Measurements from ENCODE around the gene ACOXL. TPM values are rescaled to one million over a fixed set of nuclear protein-coding genes. Genes with fewer than 3 reads are reported as not detected.
A peak's percentile ranks its signal among the peaks of the same experiment; 100 is the strongest.

The ACOXL gene
- total RNA-seq, 2 donors from 2014 or later = 11.7 to 12.3 TPM

GRCh38 chr2:111099402-111099801 is 367.0 kb downstream of the ACOXL start:
- H3K9ac ChIP-seq (ENCODE audit: extremely low read depth, low read length, poor library complexity, severe bottlenecking) = no peak overlapping the region

GRCh38 chr2:111100087-111100764 is 367.9 kb downstream of the ACOXL start:
- no peak overlapping the region for H3K27ac Mint-ChIP-seq
- H3K4me3 ChIP-seq (ENCODE audit: low read length) = no peak overlapping the region
- no peak overlapping the region for H3K9ac ChIP-seq (ENCODE audit: extremely low read depth, low read length, poor library complexity, severe bottlenecking)
- no peak for TF ChIP-seq CTCF (conservative IDR thresholded peaks at IDR 0.05)
- H3K4me1 Mint-ChIP-seq = peaks cover 7% of the 10 kb centered on the region
- DNase-seq = no peak
- no peak overlapping the region for H3K27ac ChIP-seq (ENCODE audit: low read depth, low read length)
- H3K36me3 ChIP-seq (ENCODE audit: control insufficient read depth, insufficient read depth, low read length) = no peaks in the 10 kb centered on the region
- H3K4me1 ChIP-seq (ENCODE audit: control insufficient read depth, insufficient read depth, low read length) = no peaks in the 10 kb centered on the region
- 90 to 100% methylated on average over 3 to 5 of the region's 5 CpGs for WGBS, 2 experiments (ENCODE audit: insufficient coverage in 1 of 2, insufficient read length in 1 of 2)
- H3K9me3 ChIP-seq (ENCODE audit: control insufficient read depth, low read length) = no peaks in the 10 kb centered on the region
- H3K4me3 Mint-ChIP-seq = no peak overlapping the region
- H3K9me3 Mint-ChIP-seq = no peaks in the 10 kb centered on the region
- H3K36me3 Mint-ChIP-seq (ENCODE audit: low read depth) = no peaks in the 10 kb centered on the region
- no peaks in the 10 kb centered on the region for H3K27me3 ChIP-seq (ENCODE audit: control insufficient read depth, insufficient read depth, low read length, poor library complexity, severe bottlenecking)
- H3K27me3 Mint-ChIP-seq (ENCODE audit: insufficient read depth) = no peaks in the 10 kb centered on the region

More at GRCh38 chr2:111099402-111099801, 367.0 kb downstream of the ACOXL start:
- TF ChIP-seq CTCF (conservative IDR thresholded peaks at IDR 0.05) = no peak
- DNase-seq = no peak
- Histone ChIP-seq H3K4me1 (ENCODE audit: control insufficient read depth, insufficient read depth, low read length) (no peaks in the 10 kb centered on the region), H3K4me3 (ENCODE audit: low read length) (no peak overlapping the region), H3K36me3 (ENCODE audit: control insufficient read depth, insufficient read depth, low read length) (no peaks in the 10 kb centered on the region), H3K27me3 (ENCODE audit: control insufficient read depth, insufficient read depth, low read length, poor library complexity, severe bottlenecking) (no peaks in the 10 kb centered on the region), H3K27ac (ENCODE audit: low read depth, low read length) (no peak overlapping the region), H3K9me3 (ENCODE audit: control insufficient read depth, low read length) (no peaks in the 10 kb centered on the region)
- Mint-ChIP-seq H3K36me3 (ENCODE audit: low read depth) (no peaks in the 10 kb centered on the region), H3K27me3 (ENCODE audit: insufficient read depth) (no peaks in the 10 kb centered on the region), H3K27ac (no peak overlapping the region), H3K9me3 (no peaks in the 10 kb centered on the region), H3K4me3 (no peak overlapping the region), H3K4me1 (peaks cover 7% of the 10 kb centered on the region)
- 83 to 87% methylated on average over 1 to 3 of the region's 3 CpGs for WGBS, 2 experiments (ENCODE audit: insufficient coverage in 1 of 2, insufficient read length in 1 of 2)

- DNase-seq = no peak
- Histone ChIP-seq H3K4me1 (ENCODE audit: control insufficient read depth, insufficient read depth, low read length) (no peaks in the 10 kb centered on the region), H3K27me3 (ENCODE audit: control insufficient read depth, insufficient read depth, low read length, poor library complexity, severe bottlenecking) (no peaks in the 10 kb centered on the region), H3K27ac (ENCODE audit: low read depth, low read length) (no peak overlapping the region), H3K4me3 (ENCODE audit: low read length) (no peak overlapping the region), H3K36me3 (ENCODE audit: control insufficient read depth, insufficient read depth, low read length) (no peaks in the 10 kb centered on the region), H3K9me3 (ENCODE audit: control insufficient read depth, low read length) (no peaks in the 10 kb centered on the region), H3K9ac (ENCODE audit: extremely low read depth, low read length, poor library complexity, severe bottlenecking) (no peak overlapping the region)
- H3K4me3 Mint-ChIP-seq = no peak overlapping the region
- 90 to 92% methylated on average over 3 to 5 of the region's 5 CpGs for WGBS, 2 experiments (ENCODE audit: insufficient coverage in 1 of 2, insufficient read length in 1 of 2)
- no peaks in the 10 kb centered on the region for H3K36me3 Mint-ChIP-seq (ENCODE audit: low read depth)
- H3K9me3 Mint-ChIP-seq = no peaks in the 10 kb centered on the region
- peaks cover 3% of the 10 kb centered on the region for H3K4me1 Mint-ChIP-seq
- H3K27ac Mint-ChIP-seq = no peak overlapping the region
- H3K27me3 Mint-ChIP-seq (ENCODE audit: insufficient read depth) = no peaks in the 10 kb centered on the region
- peak; percentile 28 for TF ChIP-seq CTCF (conservative IDR thresholded peaks at IDR 0.05)
Observed at GRCh38 chr2:111100765-111101162, 368.4 kb downstream of the ACOXL start.
